ENCODE results near the gene LPCAT1.
"Not testable (repeated sequence)": the region's sequence is repeated elsewhere in the genome, so short reads cannot be mapped to it uniquely, and the experiment has no call there.

Gene LPCAT1

DNA sequence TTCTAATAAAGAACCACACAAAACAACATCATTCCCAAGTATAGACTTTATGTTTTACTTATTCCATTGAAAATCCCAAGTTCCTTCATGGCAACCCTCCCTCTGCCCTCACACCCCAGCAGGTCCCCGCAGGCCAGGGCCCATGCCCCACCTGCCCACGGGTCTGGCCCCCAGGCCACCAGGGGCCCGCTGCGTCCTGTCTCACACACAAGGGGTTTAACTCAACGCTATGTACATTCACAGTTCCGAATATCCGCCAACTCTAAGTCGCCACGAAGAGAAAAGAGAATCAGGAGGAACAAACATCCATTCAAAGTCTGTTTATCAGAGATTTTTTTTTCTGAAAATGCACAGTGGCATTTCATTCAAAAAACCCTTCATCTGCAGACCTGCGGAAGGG, 62.4 kb downstream of the LPCAT1 start:
- no peak for FAIRE-seq
- no peak for TF ChIP-seq TAF1 (IDR thresholded peaks at IDR 0.05; ENCODE audit: borderline replicate concordance, low read depth, low read length)
- TF ChIP-seq POLR2A (IDR thresholded peaks at IDR 0.05; ENCODE audit: low read depth, low read length), result no peak
- DNase-seq (ENCODE audit: insufficient read length), result no peak

DNA sequence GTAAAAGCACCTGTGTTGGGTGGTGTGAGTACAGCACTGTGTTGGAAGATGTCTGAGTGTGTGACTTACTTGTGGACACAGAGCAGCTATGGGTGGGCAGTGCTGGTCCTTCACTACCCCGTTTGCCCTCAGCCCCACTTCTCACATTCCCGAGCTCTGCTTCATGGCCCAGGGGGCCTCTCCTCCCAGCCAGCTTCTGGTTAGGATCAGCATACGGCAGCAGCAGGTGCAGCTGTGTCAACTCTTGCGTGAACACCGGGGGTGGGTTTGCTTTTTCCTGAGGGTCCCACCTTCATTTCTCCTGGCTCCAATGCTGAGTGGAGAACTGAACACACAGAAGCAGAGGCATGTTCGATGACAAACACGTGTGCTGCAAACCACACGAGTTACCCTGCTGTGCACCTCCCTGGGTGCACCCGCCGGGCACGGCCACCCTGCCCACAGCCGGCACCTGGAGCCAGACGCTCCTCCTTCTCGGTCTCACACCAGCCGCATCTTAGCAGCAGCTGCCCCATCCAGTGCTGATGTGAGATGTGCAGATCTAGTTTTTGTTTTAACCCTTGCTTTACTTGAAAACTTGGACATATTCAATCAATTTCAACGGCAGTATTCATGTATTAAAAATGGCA, 63.6 kb downstream of the LPCAT1 start:
- TF ChIP-seq POLR2A (IDR thresholded peaks at IDR 0.05; ENCODE audit: low read depth, low read length) (no peak), TAF1 (IDR thresholded peaks at IDR 0.05; ENCODE audit: borderline replicate concordance, low read depth, low read length) (no peak), POLR2AphosphoS5 (IDR thresholded peaks at IDR 0.05; ENCODE audit: low read depth, low read length) (peak; percentile 61)
- FAIRE-seq (no peak), DNase-seq (ENCODE audit: insufficient read length) (no peak)

DNA sequence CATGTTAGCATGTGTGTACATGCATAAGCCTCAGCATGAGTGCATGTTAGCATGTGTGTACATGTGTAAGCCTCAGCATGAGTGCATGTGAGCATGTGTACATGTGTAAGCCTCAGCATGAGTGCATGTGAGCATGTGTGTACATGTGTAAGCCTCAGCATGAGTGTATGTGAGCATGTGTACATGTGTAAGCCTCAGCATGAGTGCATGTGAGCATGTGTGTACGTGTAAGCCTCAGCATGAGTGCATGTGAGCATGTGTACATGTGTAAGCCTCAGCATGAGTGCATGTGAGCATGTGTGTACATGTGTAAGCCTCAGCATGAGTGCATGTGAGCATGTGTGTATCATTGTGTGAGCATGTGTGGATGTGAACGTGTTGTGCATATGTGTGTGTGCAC, 64.3 kb downstream of the LPCAT1 start:
- not testable (repeated sequence) for FAIRE-seq; DNase-seq (ENCODE audit: insufficient read length)

DNA sequence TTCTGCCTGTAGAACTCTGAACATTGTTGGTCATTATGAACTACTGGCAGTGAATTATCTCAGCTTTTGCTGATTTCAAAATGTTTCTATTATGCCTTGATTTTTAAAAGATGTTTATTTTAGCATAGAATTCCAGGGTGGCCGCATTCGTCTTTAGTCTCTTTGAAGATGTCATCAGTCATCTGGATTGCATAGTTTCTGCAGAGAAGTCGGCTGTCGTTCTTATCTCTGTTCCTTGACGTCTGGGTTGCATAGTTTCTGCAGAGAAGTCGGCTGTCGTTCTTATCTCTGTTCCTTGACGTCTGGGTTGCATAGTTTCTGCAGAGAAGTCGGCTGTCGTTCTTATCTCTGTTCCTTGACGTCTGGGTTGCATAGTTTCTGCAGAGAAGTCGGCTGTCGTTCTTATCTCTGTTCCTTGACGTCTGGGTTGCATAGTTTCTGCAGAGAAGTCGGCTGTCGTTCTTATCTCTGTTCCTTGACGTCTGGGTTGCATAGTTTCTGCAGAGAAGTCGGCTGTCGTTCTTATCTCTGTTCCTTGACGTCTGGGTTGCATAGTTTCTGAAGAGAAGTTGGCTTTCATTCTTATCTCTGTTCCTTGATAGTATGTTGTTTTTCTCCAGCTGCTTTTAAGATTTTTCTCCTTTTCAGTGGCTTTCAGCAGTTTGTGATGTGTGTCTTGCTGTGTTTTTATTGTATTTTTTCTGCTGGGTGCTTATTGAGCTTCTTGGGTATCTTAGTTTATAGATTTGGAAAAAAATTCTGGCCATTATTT, 67.5 kb downstream of the LPCAT1 start:
- not testable (repeated sequence) for DNase-seq (ENCODE audit: insufficient read length); FAIRE-seq

DNA sequence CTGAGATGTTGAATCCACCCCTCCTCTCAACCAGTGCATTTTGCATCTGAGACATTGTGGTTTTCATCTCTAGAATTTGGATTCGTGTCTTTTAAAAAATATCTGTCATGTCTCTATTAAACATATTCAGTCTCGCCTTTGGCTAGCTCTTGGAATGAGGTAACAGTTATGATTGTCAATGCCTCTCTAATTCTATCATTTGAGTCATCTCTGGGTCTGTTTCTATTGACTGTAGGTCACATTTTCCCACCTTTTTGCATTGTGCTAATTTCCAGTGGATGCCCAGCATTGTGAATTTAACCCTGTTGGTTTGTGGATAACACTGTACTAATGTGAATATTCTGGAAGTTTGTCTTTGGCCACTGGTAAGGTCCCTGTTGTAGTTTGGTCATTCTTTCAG, 70.1 kb downstream of the LPCAT1 start:
- TF ChIP-seq POLR2AphosphoS5 (IDR thresholded peaks at IDR 0.05; ENCODE audit: low read depth, low read length) (no peak), TAF1 (IDR thresholded peaks at IDR 0.05; ENCODE audit: borderline replicate concordance, low read depth, low read length) (no peak), POLR2A (IDR thresholded peaks at IDR 0.05; ENCODE audit: low read depth, low read length) (no peak)
- DNase-seq (ENCODE audit: insufficient read length), result no peak
- no peak for FAIRE-seq

DNA sequence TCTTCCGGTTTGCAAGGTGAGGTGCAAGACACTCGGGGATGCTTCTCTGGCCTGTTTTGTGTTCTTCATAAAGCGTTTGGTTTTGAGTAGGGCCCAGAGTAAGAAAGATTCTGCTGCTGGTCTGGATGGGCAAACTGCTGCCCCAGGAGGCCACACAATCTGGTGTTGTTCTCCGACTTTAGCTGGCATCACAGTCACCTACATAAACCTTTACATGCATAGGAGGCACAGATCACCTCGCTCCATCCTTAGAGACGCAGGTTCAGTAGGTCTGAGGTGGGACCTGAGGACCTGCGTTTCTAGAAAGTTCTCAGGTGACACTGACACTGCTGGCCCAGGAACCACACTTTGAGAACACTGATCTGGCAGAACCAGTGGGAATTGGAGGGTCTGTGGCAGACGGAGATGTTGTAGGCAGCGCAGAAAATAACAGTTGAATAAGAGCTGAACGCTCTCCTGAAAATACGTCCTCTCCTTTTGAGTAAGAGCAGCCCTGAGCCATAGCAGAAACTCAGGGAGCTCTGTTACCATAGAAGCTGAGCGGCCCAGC, 74.6 kb downstream of the LPCAT1 start:
- DNase-seq (ENCODE audit: insufficient read length) (no peak), FAIRE-seq (no peak)
- TF ChIP-seq POLR2A (IDR thresholded peaks at IDR 0.05; ENCODE audit: low read depth, low read length) (no peak), POLR2AphosphoS5 (IDR thresholded peaks at IDR 0.05; ENCODE audit: low read depth, low read length) (no peak), TAF1 (IDR thresholded peaks at IDR 0.05; ENCODE audit: borderline replicate concordance, low read depth, low read length) (no peak)

DNA sequence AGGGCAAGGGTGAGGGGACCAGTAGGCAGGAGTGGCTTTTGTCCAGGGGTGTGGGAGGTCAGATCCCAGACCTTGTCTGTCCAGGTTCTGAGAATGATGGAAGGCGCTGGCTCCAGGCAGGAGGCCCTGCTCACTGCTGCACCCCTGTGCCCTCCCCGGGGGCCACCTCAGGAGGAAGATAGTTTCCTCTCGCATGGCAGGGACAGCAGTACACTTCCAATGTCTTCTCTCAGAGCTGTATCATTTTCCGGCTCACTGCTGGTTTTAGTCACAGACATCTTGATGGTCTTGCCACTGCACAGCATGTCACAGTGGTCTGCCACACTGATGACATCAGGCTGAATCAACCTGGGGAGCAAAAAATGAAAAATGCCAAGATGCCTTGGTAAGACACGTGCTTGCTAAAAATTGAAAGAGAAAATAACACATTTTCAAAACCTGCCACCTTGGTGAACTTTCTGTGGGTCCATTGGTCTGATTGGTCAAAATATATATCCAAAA, 75.2 kb downstream of the LPCAT1 start:
- no peak for FAIRE-seq

DNA sequence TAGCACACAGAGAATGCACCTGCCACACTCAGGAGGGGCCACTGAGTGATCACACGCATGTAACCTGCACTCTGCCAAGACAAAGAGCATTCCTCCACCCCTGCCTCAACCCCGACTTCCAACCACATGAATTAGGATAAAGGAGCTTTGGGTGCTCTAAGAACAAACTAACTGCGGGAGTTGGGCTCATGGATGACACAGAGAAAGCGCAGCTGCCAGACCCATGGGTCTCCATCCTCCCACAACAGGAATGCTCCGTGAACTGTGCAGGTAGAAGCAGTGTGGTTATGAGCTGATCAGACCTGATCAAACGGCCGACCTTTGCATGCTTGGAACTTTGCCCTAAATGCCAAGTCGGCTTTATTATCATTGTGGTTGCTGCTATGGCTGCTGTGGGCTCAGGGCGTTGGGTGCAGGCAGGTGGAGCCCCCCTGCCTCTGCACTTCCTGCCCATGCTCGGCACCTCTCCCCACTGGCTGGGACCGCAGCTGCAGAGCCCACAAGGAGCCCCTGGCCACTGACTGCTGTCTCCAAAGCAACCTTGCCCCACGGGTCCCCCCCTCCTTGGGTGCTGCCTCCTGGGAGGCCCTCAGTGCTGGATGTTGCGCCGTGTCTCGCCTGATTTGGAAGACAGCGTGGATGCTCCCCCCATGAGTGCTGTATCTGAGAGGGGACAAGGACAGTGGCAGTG, 75.9 kb downstream of the LPCAT1 start:
- DNase-seq (ENCODE audit: insufficient read length) (no peak), FAIRE-seq (no peak)
- TF ChIP-seq POLR2AphosphoS5 (IDR thresholded peaks at IDR 0.05; ENCODE audit: low read depth, low read length) (no peak), POLR2A (IDR thresholded peaks at IDR 0.05; ENCODE audit: low read depth, low read length) (no peak), TAF1 (IDR thresholded peaks at IDR 0.05; ENCODE audit: borderline replicate concordance, low read depth, low read length) (no peak)

More for the DNA sequence above, 75.2 kb downstream of the LPCAT1 start:
- DNase-seq (ENCODE audit: insufficient read length), result no peak
- TF ChIP-seq POLR2AphosphoS5 (IDR thresholded peaks at IDR 0.05; ENCODE audit: low read depth, low read length) (no peak), TAF1 (IDR thresholded peaks at IDR 0.05; ENCODE audit: borderline replicate concordance, low read depth, low read length) (no peak), POLR2A (IDR thresholded peaks at IDR 0.05; ENCODE audit: low read depth, low read length) (no peak)

DNA sequence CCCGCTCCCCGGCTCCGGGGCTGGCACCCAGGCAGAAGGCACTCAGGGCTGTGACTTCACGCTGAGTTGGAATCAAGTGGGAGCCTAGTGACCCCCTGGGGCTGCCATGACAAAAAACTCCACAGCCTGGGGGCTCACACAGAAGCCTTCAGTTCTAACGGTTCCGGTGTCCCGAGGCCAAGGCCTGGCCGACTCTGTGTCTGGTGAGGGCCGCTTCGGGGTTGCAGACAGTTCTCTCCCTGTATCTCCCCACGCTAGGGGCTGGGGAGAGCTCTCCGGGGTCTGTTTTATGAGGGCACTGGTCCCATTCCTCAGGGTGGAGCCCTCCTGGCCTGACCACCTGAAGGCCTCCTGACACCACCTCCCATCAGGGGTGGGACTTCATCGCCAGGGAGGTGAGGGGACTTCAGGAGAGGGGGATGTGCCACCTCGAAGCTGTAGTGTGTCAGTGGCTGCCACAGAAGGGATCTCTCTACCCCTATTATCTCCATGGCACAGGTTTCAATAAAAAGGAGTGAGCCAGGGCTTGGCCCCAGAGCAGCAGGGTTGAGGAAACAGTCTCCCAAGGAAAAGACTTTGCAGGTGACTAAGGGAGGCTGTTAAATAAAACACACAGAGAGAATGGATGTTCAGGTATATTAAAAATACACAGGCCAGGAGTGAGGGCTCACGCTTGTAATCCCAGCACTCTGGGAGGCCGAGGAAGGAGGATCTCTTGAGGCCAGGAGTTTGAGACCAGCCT, 77.0 kb downstream of the LPCAT1 start:
- TF ChIP-seq TAF1 (IDR thresholded peaks at IDR 0.05; ENCODE audit: borderline replicate concordance, low read depth, low read length), result no peak
- no peak for TF ChIP-seq POLR2AphosphoS5 (IDR thresholded peaks at IDR 0.05; ENCODE audit: low read depth, low read length)
- FAIRE-seq (no peak), DNase-seq (ENCODE audit: insufficient read length) (no peak)

DNA sequence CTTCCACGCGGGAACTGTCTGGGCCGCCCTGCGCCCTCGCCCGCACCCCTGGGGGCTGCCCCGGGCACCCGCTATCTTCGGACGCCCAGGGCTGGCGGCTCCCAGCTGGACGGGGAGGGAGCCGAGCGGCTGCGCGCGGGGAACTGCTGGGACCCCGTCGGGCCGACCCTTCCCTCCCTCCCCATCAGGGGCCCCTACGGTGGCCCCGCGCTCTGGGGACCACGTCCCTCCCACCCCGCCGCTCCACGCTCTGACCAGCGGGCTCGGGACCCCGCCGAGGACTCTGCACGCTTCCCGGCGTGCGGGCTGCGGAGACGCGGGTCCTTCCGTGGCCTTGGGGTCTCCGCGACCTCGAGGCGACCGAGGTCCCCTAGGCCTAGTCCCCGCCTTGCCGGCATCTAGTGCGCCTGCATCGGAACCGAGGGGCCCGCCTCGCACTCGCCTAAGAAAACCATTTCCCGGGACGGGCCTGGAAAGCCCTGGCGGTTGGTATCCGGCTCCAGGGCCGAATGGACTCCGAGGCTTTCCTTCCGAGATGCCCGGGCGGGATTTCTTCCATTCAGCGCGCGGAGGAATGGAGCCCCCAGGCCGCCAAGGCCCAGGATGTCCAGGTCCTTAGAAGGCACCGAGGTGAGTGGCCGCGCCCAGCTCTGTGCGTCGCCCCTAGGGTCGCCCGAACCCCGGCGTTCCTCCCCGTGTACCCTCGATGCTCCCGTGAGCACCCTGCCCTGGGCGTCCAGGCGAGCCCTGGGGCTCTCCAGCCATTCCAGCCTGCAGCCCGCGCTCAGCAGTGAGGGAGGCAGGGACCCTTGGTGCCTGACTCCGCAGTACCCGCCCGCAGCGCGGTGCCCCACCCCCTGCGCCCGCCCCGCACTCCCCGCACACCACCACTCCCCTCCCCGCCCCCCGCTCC, 77.8 kb downstream of the LPCAT1 start:
- FAIRE-seq (no peak), DNase-seq (ENCODE audit: insufficient read length) (no peak)
- TF ChIP-seq POLR2A (IDR thresholded peaks at IDR 0.05; ENCODE audit: low read depth, low read length) (no peak), POLR2AphosphoS5 (IDR thresholded peaks at IDR 0.05; ENCODE audit: low read depth, low read length) (no peak), TAF1 (IDR thresholded peaks at IDR 0.05; ENCODE audit: borderline replicate concordance, low read depth, low read length) (no peak)

DNA sequence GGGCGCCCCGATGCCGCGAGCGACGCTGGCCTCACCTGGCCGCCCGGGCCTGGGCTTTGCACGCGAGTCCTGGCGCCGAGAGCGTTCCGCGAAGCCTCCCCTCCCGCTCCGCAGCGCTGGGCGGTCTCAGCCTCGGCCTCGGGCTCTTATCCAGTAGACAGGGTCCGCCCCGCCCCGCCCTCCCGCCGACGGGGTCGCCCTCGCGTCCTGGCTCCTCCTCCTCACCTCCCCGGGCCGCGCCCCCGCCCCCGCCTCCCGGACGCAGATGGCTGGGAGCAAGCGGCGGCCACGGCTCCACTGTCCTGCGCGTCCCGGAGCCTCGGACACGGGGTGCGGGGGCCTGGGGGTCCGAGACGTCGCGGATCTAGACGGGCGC, 78.5 kb downstream of the LPCAT1 start, which contains the start of gene SLC6A3:
Gene SLC6A3 (minus strand): TSS at position 128 of the 376 bp plus-strand sequence. CDS start 2,243 bp downstream, outside the sequence.
- FAIRE-seq, result no peak
- TF ChIP-seq TAF1 (IDR thresholded peaks at IDR 0.05; ENCODE audit: borderline replicate concordance, low read depth, low read length), result no peak
- no peak for TF ChIP-seq POLR2AphosphoS5 (IDR thresholded peaks at IDR 0.05; ENCODE audit: low read depth, low read length)
- no peak for TF ChIP-seq POLR2A (IDR thresholded peaks at IDR 0.05; ENCODE audit: low read depth, low read length)
- DNase-seq (ENCODE audit: insufficient read length), result no peak
